HG02973 (cell line): ENCODE measurements around the gene ACSM2A.
"Not testable (repeated sequence)": the region's sequence is repeated elsewhere in the genome, so short reads cannot be mapped to it uniquely, and the experiment has no call there.

Experiments
- ATAC-seq: cut with Tn5 transposase; IDR thresholded peaks from one replicate; pipeline ENCODE4 v1.9.1; 2021; ENCODE audit warnings: moderate library complexity; ENCODE audit not compliant: unreplicated experiment

Gene ACSM2A

GRCh38 chr16:20446652-20447393, 4.5 kb upstream of the ACSM2A start:
- ATAC-seq, result not testable (repeated sequence)

GRCh38 chr16:20453633-20454032, 2.3 kb downstream of the ACSM2A start:
- not testable (repeated sequence) for ATAC-seq

- ATAC-seq, result not testable (repeated sequence)
Measured at GRCh38 chr16:20459227-20459626, 7.9 kb downstream of the ACSM2A start.

GRCh38 chr16:20460313-20460712, 9.0 kb downstream of the ACSM2A start:
- ATAC-seq, result not testable (repeated sequence)

- ATAC-seq, result not testable (repeated sequence)
Measured at GRCh38 chr16:20468954-20469353, 17.6 kb downstream of the ACSM2A start.

- ATAC-seq, result not testable (repeated sequence)
Measured at GRCh38 chr16:20469930-20470329, 18.6 kb downstream of the ACSM2A start.

- ATAC-seq, result not testable (repeated sequence)
Measured at GRCh38 chr16:20470732-20471131, 19.4 kb downstream of the ACSM2A start.

GRCh38 chr16:20477188-20477744, 25.9 kb downstream of the ACSM2A start:
- not testable (repeated sequence) for ATAC-seq

- ATAC-seq, result not testable (repeated sequence)
Measured at GRCh38 chr16:20483989-20484388, 32.7 kb downstream of the ACSM2A start.

- ATAC-seq, result no peak
Measured at GRCh38 chr16:20484726-20485125, 33.4 kb downstream of the ACSM2A start.

- ATAC-seq, result no peak
Measured at GRCh38 chr16:20485408-20485807, 34.1 kb downstream of the ACSM2A start.

GRCh38 chr16:20490994-20491393, 39.7 kb downstream of the ACSM2A start:
- not testable (repeated sequence) for ATAC-seq

- not testable (repeated sequence) for ATAC-seq
Measured at GRCh38 chr16:20491448-20491847, 40.1 kb downstream of the ACSM2A start.

- no peak for ATAC-seq
Measured at GRCh38 chr16:20504418-20504817, 53.1 kb downstream of the ACSM2A start.

- no peak for ATAC-seq
Measured at GRCh38 chr16:20507280-20507679, 56.0 kb downstream of the ACSM2A start.

GRCh38 chr16:20510323-20510722, 59.0 kb downstream of the ACSM2A start:
- no peak for ATAC-seq

GRCh38 chr16:20515688-20516090, 64.4 kb downstream of the ACSM2A start:
- no peak for ATAC-seq

GRCh38 chr16:20517149-20517548, 65.8 kb downstream of the ACSM2A start:
- ATAC-seq, result no peak

- no peak for ATAC-seq
Measured at GRCh38 chr16:20519231-20519630, 67.9 kb downstream of the ACSM2A start.

- ATAC-seq, result no peak
Measured at GRCh38 chr16:20520103-20520502, 68.8 kb downstream of the ACSM2A start.

- not testable (repeated sequence) for ATAC-seq
Measured at GRCh38 chr16:20531795-20532194, 80.5 kb downstream of the ACSM2A start.

- not testable (repeated sequence) for ATAC-seq
Measured at GRCh38 chr16:20532284-20532792, 81.0 kb downstream of the ACSM2A start.
